Testis (tissue), 3 donors: ENCODE results near the gene UBASH3B. TPM values are rescaled to one million over a fixed set of nuclear protein-coding genes. Genes with fewer than 3 reads are reported as not detected.

Source experiments
- DNase-seq: peaks from one replicate; pipeline ENCODE4 v3.0.0-alpha.2; 2019
- H3K27ac ChIP-seq, 2 donors: fragments of 200-600 bp; sonication (generic); one replicate each; pipeline ENCODE4 v1.5.1; 2019
- H3K27me3 ChIP-seq: fragments of 200-600 bp; sonication (generic); one replicate; pipeline ENCODE4 v1.5.1; 2019
- H3K36me3 ChIP-seq: fragments of 200-600 bp; sonication (generic); one replicate; pipeline ENCODE4 v1.5.1; 2017; ENCODE audit warnings: low read depth; ENCODE audit errors: missing control alignments
- H3K4me1 ChIP-seq: fragments of 200-600 bp; sonication (generic); one replicate; pipeline ENCODE4 v1.5.1; 2019
- H3K4me3 ChIP-seq, 2 donors: fragments of 200-600 bp; sonication (generic); one replicate each; pipeline ENCODE4 v1.5.1; 2017 to 2019
- H3K9me3 ChIP-seq: fragments of 200-600 bp; sonication (generic); one replicate; pipeline ENCODE4 v1.5.1; 2017
- POLR2A ChIP-seq: fragments of 450-650 bp; IDR thresholded peaks from one replicate; pipeline ENCODE4 v1.6.1; 2017; ENCODE audit warnings: antibody characterized with exemption, mild to moderate bottlenecking, moderate library complexity
- WGBS, 2 donors: methylation state at CpG; one replicate each; pipeline ENCODE4 v1.1.5; 2018; 5-methylcytosine and 5-hydroxymethylcytosine counted together
- intact Hi-C: fragments of 100-400 bp; cut with DNase I; formaldehyde crosslinking; loops from one replicate; pipeline ENCODE4 v1.15.1; 2023; ENCODE audit warnings: low total_unique reads
- polyA plus RNA-seq: library from polyadenylated mRNA; stranded (reverse); fragments of 350-450 nt; fragmentation: Illumina TruSeq; extraction: RNeasy Lipid Tissue Mini Kit (QIAGEN cat#74804); gene quantifications from one replicate; pipeline ENCODE4 v1.2.3, GENCODE V29; 2014; ENCODE audit warnings: low read depth, low replicate concordance; ENCODE audit not compliant: insufficient read depth
- total RNA-seq, 2 donors: library from RNA; depleted of rRNA; stranded (reverse); fragments of >200 nt; gene quantifications; one replicate each; pipeline ENCODE4 v1.2.3, GENCODE V29; 2016
- TF ChIP-seq, protein P1 (sequence below), 3 experiments: fragments of 450-650 bp in 2 of 3; fragments of 200-600 bp in 1 of 3; sonication (generic) in 1 of 3; IDR thresholded peaks; one replicate each; pipeline ENCODE4 v1.5.1; 2016 to 2019; ENCODE audit warnings: antibody characterized with exemption in 3 of 3, mild to moderate bottlenecking in 2 of 3, moderate library complexity in 1 of 3

UBASH3B gene
- total and polyA plus RNA-seq, 3 donors from 2014 or later: 3.9 to 20.4 (median 14.6) TPM

DNA sequence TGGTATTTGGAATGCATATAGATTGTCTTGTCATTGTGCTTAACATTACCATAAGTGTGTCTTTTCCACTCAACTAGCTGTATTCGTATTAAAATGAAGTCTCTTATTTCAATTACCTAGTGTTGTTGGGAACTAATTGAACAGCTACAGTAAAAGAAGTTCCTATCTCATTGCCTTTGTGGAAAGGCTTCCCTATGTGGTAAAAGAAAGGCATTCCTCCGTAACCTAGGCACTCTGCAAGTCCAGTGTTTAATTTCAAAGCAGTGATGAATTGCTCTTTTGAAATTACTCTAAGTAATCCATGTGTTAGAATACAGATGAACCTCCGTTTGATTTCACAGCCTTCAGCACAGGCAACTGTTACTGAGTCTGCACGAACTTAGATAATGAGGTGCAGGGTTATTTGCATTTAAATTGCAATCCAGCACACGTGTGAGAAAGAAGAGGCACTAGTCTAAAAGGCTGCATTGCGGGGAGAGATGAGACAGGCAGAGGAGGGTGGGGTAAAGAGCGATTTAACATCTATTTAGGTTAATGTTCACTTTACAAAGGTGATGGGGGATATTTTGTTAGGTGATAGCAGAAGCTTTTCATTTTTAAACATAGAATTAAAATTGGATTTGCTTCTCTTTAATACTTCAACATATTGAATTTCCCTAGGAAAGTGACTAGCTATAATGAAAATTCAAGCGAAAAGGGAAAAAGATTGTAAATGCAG lies 157.8 kb downstream of the UBASH3B start:
- H3K9me3 ChIP-seq: no peaks in the 10 kb centered on the region
- no peaks in the 10 kb centered on the region for H3K27me3 ChIP-seq
- H3K36me3 ChIP-seq: no peaks in the 10 kb centered on the region
- H3K4me1 ChIP-seq: peaks cover 5% of the 10 kb centered on the region
- no peak for DNase-seq
- 83 to 90% methylated on average over 8 of the region's 8 CpGs for WGBS, 2 donors
- H3K4me3 ChIP-seq: no peak overlapping the region
- intact Hi-C loops: no loop called here
- TF ChIP-seq, protein P1, sequence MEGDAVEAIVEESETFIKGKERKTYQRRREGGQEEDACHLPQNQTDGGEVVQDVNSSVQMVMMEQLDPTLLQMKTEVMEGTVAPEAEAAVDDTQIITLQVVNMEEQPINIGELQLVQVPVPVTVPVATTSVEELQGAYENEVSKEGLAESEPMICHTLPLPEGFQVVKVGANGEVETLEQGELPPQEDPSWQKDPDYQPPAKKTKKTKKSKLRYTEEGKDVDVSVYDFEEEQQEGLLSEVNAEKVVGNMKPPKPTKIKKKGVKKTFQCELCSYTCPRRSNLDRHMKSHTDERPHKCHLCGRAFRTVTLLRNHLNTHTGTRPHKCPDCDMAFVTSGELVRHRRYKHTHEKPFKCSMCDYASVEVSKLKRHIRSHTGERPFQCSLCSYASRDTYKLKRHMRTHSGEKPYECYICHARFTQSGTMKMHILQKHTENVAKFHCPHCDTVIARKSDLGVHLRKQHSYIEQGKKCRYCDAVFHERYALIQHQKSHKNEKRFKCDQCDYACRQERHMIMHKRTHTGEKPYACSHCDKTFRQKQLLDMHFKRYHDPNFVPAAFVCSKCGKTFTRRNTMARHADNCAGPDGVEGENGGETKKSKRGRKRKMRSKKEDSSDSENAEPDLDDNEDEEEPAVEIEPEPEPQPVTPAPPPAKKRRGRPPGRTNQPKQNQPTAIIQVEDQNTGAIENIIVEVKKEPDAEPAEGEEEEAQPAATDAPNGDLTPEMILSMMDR (IDR thresholded peaks at IDR 0.05): no peak
- no peak for TF ChIP-seq POLR2A
- no peak overlapping the region for H3K27ac ChIP-seq

DNA sequence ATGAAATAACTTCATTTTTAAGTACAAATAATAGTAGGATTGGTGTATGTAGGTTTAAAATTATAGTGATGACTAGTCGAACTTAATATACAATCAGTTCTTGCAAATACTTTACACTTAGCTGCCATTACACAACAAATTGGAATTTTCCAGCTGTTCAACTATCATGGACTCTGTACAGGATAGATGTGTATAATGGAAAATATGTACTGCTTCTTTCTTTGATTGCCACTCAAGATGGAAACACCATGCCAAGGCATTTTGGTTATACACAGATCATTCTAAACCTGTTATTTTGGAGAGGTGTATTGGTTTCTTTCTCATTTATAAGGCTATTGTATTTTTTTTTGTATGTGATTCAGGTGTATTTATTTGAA lies 158.4 kb downstream of the UBASH3B start:
- intact Hi-C loops: no loop called here
- Histone ChIP-seq H3K27ac (no peak overlapping the region), H3K4me3 (no peak overlapping the region), H3K36me3 (no peaks in the 10 kb centered on the region), H3K4me1 (peaks cover 3% of the 10 kb centered on the region), H3K27me3 (no peaks in the 10 kb centered on the region), H3K9me3 (no peaks in the 10 kb centered on the region)
- WGBS, 2 donors: 86 to 87% methylated on average over 1 of the region's 1 CpG
- no peak for TF ChIP-seq POLR2A
- TF ChIP-seq, protein P1 (IDR thresholded peaks at IDR 0.05): no peak
- DNase-seq: no peak

GRCh38 chr11:122814401-122814800 lies 158.9 kb downstream of the UBASH3B start:
- Histone ChIP-seq H3K36me3 (no peaks in the 10 kb centered on the region), H3K4me1 (peaks cover 1% of the 10 kb centered on the region), H3K9me3 (no peaks in the 10 kb centered on the region), H3K27me3 (no peaks in the 10 kb centered on the region), H3K27ac (no peak overlapping the region), H3K4me3 (no peak overlapping the region)
- WGBS, 2 donors: 93 to 95% methylated on average over 1 of the region's 1 CpG
- intact Hi-C loops: no loop called here
- TF ChIP-seq, protein P1 (IDR thresholded peaks at IDR 0.05): no peak
- TF ChIP-seq POLR2A: no peak
- no peak for DNase-seq

- Histone ChIP-seq H3K36me3 (no peaks in the 10 kb centered on the region), H3K27me3 (no peaks in the 10 kb centered on the region), H3K27ac (no peak overlapping the region), H3K4me1 (no peaks in the 10 kb centered on the region), H3K9me3 (no peaks in the 10 kb centered on the region), H3K4me3 (no peak overlapping the region)
- WGBS, 2 donors: 83 to 90% methylated on average over 5 of the region's 5 CpGs
- TF ChIP-seq POLR2A: no peak
- TF ChIP-seq, protein P1 (IDR thresholded peaks at IDR 0.05): no peak
- DNase-seq: no peak
- intact Hi-C loops: no loop called here
Measured at GRCh38 chr11:122815900-122816299, 160.4 kb downstream of the UBASH3B start.
